Right lobe of liver (tissue), 6 donors: ENCODE data around the gene RASGRF2. TPM values are rescaled to one million over a fixed set of nuclear protein-coding genes. Genes with fewer than 3 reads are reported as not detected.

Experiments used
- ATAC-seq, 4 donors: fragments of 200-7000 bp; cut with Tn5 transposase; one replicate each; pipeline ENCODE4 v1.9.1; 2020; ENCODE audit warnings: mild to moderate bottlenecking in 4 of 4, moderate library complexity in 4 of 4
- DNase-seq, 3 donors: peaks; one replicate each; pipeline ENCODE4 v3.0.0-alpha.2; 2020
- H3K27ac ChIP-seq, 3 donors: fragments of 200-600 bp; one replicate each; pipeline ENCODE4 v1.8.0; 2022
- H3K27me3 ChIP-seq, 2 donors: fragments of 200-600 bp; one replicate each; pipeline ENCODE4 v1.8.0; 2022
- H3K36me3 ChIP-seq, 4 donors: fragments of 200-600 bp; sonication (generic) in 1 of 4; one replicate each; pipeline versions ENCODE4 v1.5.1 to v1.8.0; 2017 to 2022; ENCODE audit warnings: control low read depth in 1 of 4
- H3K4me1 ChIP-seq, 4 donors: fragments of 200-600 bp; sonication (generic) in 1 of 4; one replicate each; pipeline versions ENCODE4 v1.5.1 to v1.8.0; 2017 to 2022; ENCODE audit warnings: control low read depth in 1 of 4
- H3K4me3 ChIP-seq, 3 donors: fragments of 200-600 bp; one replicate each; pipeline ENCODE4 v1.8.0; 2022
- H3K9me3 ChIP-seq, 4 donors: fragments of 200-600 bp; sonication (generic) in 1 of 4; one replicate each; pipeline versions ENCODE4 v1.5.1 to v1.8.0; 2017 to 2022; ENCODE audit warnings: control low read depth in 1 of 4
- POLR2A ChIP-seq: fragments of 450-650 bp; IDR thresholded peaks from one replicate; pipeline ENCODE4 v1.6.1; 2017; ENCODE audit warnings: antibody characterized with exemption, mild to moderate bottlenecking
- WGBS: methylation state at CpG from one replicate; pipeline ENCODE4 v1.1.6; 2018; ENCODE audit warnings: low coverage, low lambda C conversion rate; ENCODE audit not compliant: insufficient coverage; ENCODE audit errors: missing lambda C conversion rate; 5-methylcytosine and 5-hydroxymethylcytosine counted together
- intact Hi-C, 2 donors: fragments of 100-400 bp; cut with DNase I; formaldehyde crosslinking; loops; one replicate each; pipeline versions ENCODE4 v1.11.2 to v1.14.1; 2022
- total RNA-seq, 6 experiments: library from RNA; depleted of rRNA in 2 of 6; stranded (reverse); fragments of >200 nt in 2 of 6; fragmentation: NEBNext Ultra II Directional in 3 of 6; extraction: Animal tissue kit (Norgen Biotek cat#: 25700) in 3 of 6; gene quantifications; one replicate each; pipeline versions ENCODE4 v1.1.0 to v1.2.4, GENCODE V29; 2016 to 2023
- TF ChIP-seq, protein P1 (sequence below), 4 donors: fragments of 200-600 bp in 3 of 4; fragments of 450-650 bp in 1 of 4; IDR thresholded peaks; one replicate each; pipeline versions ENCODE4 v1.5.1 to v1.8.0; 2016 to 2022; ENCODE audit warnings: antibody characterized with exemption in 4 of 4, mild to moderate bottlenecking in 2 of 4
- donor health status: DM: no; HTN: yes; CAD: no.
- donor health status: DM: no; HTN: no; CAD: no.
- donor health status: DM: no; HTN: no; CAD: no.
- donor health status: DM: no; HTN: yes; CAD: no.
- donor health status: DM: no; HTN: yes; CAD: no.

Gene RASGRF2
- total RNA-seq, 6 experiments from 2014 or later, result 0.20 to 0.61 (median 0.36) TPM

DNA sequence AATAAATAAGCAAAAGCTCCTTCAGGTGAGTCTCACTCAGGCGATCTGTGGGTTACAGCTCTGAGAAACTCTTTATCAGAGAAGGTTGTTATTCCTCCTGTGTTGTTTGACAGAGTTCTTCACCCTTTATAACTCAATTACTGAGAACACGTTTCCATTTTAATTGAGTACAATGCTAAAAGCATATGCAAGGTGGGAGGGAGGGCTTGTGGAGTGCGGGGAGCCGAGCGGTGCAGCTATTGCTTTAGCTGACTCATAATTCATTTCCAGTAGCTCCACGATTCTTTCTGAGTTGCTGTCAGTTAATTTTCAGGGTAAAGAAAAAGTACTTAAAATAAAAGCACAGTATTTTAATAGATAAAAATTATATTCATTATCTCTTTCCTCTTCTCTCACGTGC is 168.3 kb downstream of the RASGRF2 start:
- no peaks in the 10 kb centered on the region for H3K36me3 ChIP-seq
- intact Hi-C loops, result no loop called here
- no peaks in the 10 kb centered on the region for H3K9me3 ChIP-seq
- no peak overlapping the region for H3K27ac ChIP-seq
- no peaks in the 10 kb centered on the region for H3K27me3 ChIP-seq
- TF ChIP-seq, protein P1, sequence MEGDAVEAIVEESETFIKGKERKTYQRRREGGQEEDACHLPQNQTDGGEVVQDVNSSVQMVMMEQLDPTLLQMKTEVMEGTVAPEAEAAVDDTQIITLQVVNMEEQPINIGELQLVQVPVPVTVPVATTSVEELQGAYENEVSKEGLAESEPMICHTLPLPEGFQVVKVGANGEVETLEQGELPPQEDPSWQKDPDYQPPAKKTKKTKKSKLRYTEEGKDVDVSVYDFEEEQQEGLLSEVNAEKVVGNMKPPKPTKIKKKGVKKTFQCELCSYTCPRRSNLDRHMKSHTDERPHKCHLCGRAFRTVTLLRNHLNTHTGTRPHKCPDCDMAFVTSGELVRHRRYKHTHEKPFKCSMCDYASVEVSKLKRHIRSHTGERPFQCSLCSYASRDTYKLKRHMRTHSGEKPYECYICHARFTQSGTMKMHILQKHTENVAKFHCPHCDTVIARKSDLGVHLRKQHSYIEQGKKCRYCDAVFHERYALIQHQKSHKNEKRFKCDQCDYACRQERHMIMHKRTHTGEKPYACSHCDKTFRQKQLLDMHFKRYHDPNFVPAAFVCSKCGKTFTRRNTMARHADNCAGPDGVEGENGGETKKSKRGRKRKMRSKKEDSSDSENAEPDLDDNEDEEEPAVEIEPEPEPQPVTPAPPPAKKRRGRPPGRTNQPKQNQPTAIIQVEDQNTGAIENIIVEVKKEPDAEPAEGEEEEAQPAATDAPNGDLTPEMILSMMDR (IDR thresholded peaks at IDR 0.05), result no peak
- no peak for TF ChIP-seq POLR2A
- no peak overlapping the region for H3K4me3 ChIP-seq
- WGBS, result 88% methylated on average over 7 of the region's 7 CpGs
- no peak for DNase-seq
- ATAC-seq, result no peak
- H3K4me1 ChIP-seq, result peaks cover 0 to 29% (median 9%) of the 10 kb centered on the region in 4 donors

DNA sequence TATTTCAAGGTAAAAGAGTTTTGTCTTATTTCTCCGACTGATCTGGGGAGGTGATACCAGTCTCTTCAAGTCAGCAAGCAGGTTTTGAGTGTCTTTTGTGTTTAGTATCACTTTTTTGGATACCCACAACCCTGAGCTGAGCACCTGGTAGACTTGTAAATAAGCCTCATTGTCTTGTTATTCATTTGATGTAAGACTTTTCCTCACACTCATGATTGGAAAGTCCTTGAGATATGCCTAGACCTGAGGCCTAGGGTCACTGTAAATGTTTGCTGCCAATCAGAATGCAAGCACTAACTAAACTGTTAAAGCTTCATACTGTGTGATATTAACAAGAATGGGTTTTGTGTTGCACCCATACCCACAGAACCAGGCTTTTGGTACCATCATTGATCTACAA is 172.2 kb downstream of the RASGRF2 start:
- no peak for DNase-seq
- no peaks in the 10 kb centered on the region for H3K36me3 ChIP-seq
- H3K27ac ChIP-seq, result no peak overlapping the region
- TF ChIP-seq POLR2A, result no peak
- TF ChIP-seq, protein P1 (IDR thresholded peaks at IDR 0.05), result no peak
- H3K4me3 ChIP-seq, result no peak overlapping the region
- ATAC-seq, result no peak
- no peaks in the 10 kb centered on the region for H3K27me3 ChIP-seq
- H3K4me1 ChIP-seq, result no peaks in the 10 kb centered on the region
- intact Hi-C loops, result no loop called here
- 71% methylated on average over 1 of the region's 1 CpG for WGBS
- H3K9me3 ChIP-seq, result no peaks in the 10 kb centered on the region

DNA sequence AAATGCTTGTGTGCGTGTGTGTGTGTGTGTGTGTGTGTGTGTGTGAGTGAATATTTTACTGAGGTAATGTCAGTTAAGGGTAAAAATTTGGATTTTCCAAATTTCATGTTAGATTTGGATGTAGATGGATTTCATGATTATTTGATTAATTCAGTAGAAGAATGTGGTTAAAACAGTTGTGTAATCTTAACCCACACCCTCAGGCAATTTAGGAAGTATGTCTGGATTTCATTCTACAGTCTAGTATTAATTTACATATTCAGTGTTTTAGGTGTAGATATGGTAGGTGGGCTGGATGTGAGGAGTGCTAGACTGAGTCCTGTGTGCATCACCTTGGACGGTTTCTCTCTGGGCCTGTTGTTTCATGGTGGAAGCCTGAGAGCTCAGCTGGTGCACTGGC is 173.9 kb downstream of the RASGRF2 start:
- DNase-seq (no peak), ATAC-seq (no peak)
- no peak overlapping the region for H3K27ac ChIP-seq

DNA sequence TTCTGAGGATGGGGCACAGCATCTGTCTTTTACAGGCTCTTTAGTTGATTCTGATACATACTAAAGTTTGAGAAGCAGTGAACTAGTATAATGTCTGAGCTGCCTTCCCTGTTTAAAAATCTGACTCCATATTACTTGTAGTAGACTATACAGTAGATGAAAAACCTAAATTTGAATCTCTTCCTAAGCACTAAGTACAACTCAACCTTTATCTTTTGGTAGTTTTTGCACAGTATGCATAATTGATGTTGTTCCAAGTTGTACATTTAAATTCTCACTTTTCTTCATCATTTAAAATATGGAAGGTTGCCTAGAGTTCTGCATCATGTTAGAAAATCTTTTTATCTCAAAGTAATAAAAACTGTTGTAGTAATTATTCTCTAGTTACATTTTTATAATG is 174.4 kb downstream of the RASGRF2 start:
- H3K4me3 ChIP-seq, result no peak overlapping the region
- H3K36me3 ChIP-seq, result no peaks in the 10 kb centered on the region
- H3K27me3 ChIP-seq, result no peaks in the 10 kb centered on the region
- ATAC-seq, result no peak
- no peaks in the 10 kb centered on the region for H3K4me1 ChIP-seq
- no peak overlapping the region for H3K27ac ChIP-seq
- no peak for DNase-seq
- no peaks in the 10 kb centered on the region for H3K9me3 ChIP-seq
- TF ChIP-seq POLR2A, result no peak
- TF ChIP-seq, protein P1 (IDR thresholded peaks at IDR 0.05), result no peak
- intact Hi-C loops, result no loop called here

More for the DNA sequence above, 173.9 kb downstream of the RASGRF2 start:
- intact Hi-C loops, result no loop called here
- TF ChIP-seq, protein P1 (IDR thresholded peaks at IDR 0.05), result no peak
- no peak for TF ChIP-seq POLR2A
- Histone ChIP-seq H3K9me3 (no peaks in the 10 kb centered on the region), H3K4me1 (no peaks in the 10 kb centered on the region), H3K4me3 (no peak overlapping the region), H3K27me3 (no peaks in the 10 kb centered on the region), H3K36me3 (no peaks in the 10 kb centered on the region)
- WGBS, result 57% methylated on average over 1 of the region's 2 CpGs

DNA sequence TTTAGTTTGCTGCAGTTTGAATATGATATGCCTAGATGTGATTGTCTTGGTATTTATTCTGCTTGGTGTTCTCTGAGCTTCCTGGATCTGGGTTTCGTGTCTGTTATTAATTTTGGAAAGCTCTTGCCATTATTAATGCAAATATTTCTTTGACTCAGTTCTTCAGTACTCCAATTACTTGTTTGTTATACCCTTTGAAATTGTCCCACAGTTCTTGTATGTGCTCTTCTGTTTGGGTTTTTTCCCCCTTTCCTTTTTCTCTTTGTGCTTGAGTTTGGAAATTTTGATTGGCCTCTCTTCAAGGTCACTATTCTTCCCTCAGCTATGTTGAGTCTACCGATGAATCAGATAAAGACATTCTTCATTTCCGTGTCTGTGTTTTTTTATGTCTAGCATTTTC is 176.4 kb downstream of the RASGRF2 start:
- no peak for TF ChIP-seq POLR2A
- TF ChIP-seq, protein P1 (IDR thresholded peaks at IDR 0.05), result no peak
- no peak overlapping the region for H3K27ac ChIP-seq
- H3K9me3 ChIP-seq, result no peaks in the 10 kb centered on the region
- H3K4me3 ChIP-seq, result no peak overlapping the region
- no peaks in the 10 kb centered on the region for H3K36me3 ChIP-seq
- H3K27me3 ChIP-seq, result no peaks in the 10 kb centered on the region
- 69% methylated on average over 3 of the region's 3 CpGs for WGBS
- DNase-seq (no peak), ATAC-seq (no peak)
- H3K4me1 ChIP-seq, result no peaks in the 10 kb centered on the region
- intact Hi-C loops, result no loop called here
